Neural cell (in vitro differentiated cells): ENCODE results near the gene PCBP4.

Experiments
- CTCF ChIP-seq: fragments of 450-650 bp; IDR thresholded peaks from 2 replicates; pipeline ENCODE4 v1.5.1; 2014; ENCODE audit warnings: antibody characterized with exemption, mild to moderate bottlenecking, moderate library complexity; ENCODE audit not compliant: poor library complexity, severe bottlenecking
- EP300 ChIP-seq: fragments of 450-650 bp; conservative IDR thresholded peaks from 2 replicates; pipeline ENCODE4 v1.6.1; 2014; ENCODE audit warnings: antibody characterized with exemption, mild to moderate bottlenecking, moderate library complexity; ENCODE audit not compliant: poor library complexity, severe bottlenecking
- EZH2 ChIP-seq: fragments of 200-600, 300-800 bp; shearing (Covaris generic), sonication (generic); IDR thresholded peaks from 2 replicates; pipeline ENCODE4 v1.6.1; 2014; ENCODE audit warnings: antibody characterized with exemption, low read length, borderline replicate concordance, mild to moderate bottlenecking; ENCODE audit not compliant: insufficient read depth, poor library complexity, severe bottlenecking
- MXI1 ChIP-seq: fragments of 450-650 bp; conservative IDR thresholded peaks from 2 replicates; pipeline ENCODE4 v1.6.1; 2014; ENCODE audit warnings: antibody characterized with exemption, mild to moderate bottlenecking; ENCODE audit not compliant: poor library complexity, severe bottlenecking
- POLR2AphosphoS5 ChIP-seq: IDR thresholded peaks from 2 replicates; pipeline ENCODE4 v1.6.1; 2012
- RAD21 ChIP-seq: fragments of 450-650 bp; conservative IDR thresholded peaks from 2 replicates; pipeline ENCODE4 v1.6.1; 2014; ENCODE audit warnings: antibody characterized with exemption, mild to moderate bottlenecking, moderate library complexity
- REST ChIP-seq: IDR thresholded peaks from 2 replicates; pipeline ENCODE4 v1.6.1; 2012; ENCODE audit warnings: borderline replicate concordance
- SMC3 ChIP-seq: fragments of 450-650 bp; conservative IDR thresholded peaks from 2 replicates; pipeline ENCODE4 v1.6.1; 2014; ENCODE audit warnings: antibody characterized with exemption, mild to moderate bottlenecking, moderate library complexity; ENCODE audit not compliant: poor library complexity
- TAF1 ChIP-seq: IDR thresholded peaks from 2 replicates; pipeline ENCODE4 v1.6.1; 2012; ENCODE audit warnings: low read depth

GRCh38 chr3:51978143-51978502 lies 10.9 kb upstream of the PCBP4 start:
- TF ChIP-seq POLR2AphosphoS5 (no peak), CTCF (no peak), EZH2 (no peak), EP300 (no peak), SMC3 (no peak), MXI1 (no peak), TAF1 (no peak), REST (no peak), RAD21 (no peak)
